Measurements from ENCODE around the gene NAPSA.

NAPSA gene

GRCh38 chr19:50332244-50333038, 33.0 kb downstream of the NAPSA start:
- Histone ChIP-seq H3K4me2 (ENCODE audit: low read depth, low read length) (peak overlapping the region; percentile 67; the same call in 1 of the 2 replicates), H3K27ac (ENCODE audit: low read length) (no peak overlapping the region), H3K27me3 (replicated peaks; ENCODE audit: insufficient read depth, low read length) (peaks cover 65% of the 10 kb centered on the region), H3K9me2 (replicated peaks; ENCODE audit: insufficient read depth, low read length) (no peaks in the 10 kb centered on the region), H3K4me1 (ENCODE audit: low read length) (peaks cover 5% of the 10 kb centered on the region; the same call in 1 of the 2 replicates), H3F3A (ENCODE audit: insufficient read depth, low read length) (no peaks in the 10 kb centered on the region), H3K36me3 (replicated peaks; ENCODE audit: insufficient read depth, low read length) (no peaks in the 10 kb centered on the region), H4K20me1 (ENCODE audit: insufficient read depth, low read length) (no peaks in the 10 kb centered on the region), H3K9me3 (replicated peaks; ENCODE audit: insufficient read depth, low read length) (no peaks in the 10 kb centered on the region), H2AFZ (ENCODE audit: low read length) (no peak overlapping the region), H3K79me2 (ENCODE audit: low read length) (no peaks in the 10 kb centered on the region), H3K4me3 (ENCODE audit: low read length) (no peak overlapping the region), H3K9ac (ENCODE audit: low read length) (no peak overlapping the region)
- no peak for DNase-seq
- TF ChIP-seq CTCF (IDR thresholded peaks at IDR 0.05; ENCODE audit: low read length): no peak
- TF ChIP-seq EZH2 (optimal IDR thresholded peaks at IDR 0.05; ENCODE audit: low read depth, low read length): no peak
- no peak for TF ChIP-seq EZH2phosphoT487 (IDR thresholded peaks at IDR 0.05; ENCODE audit: low read length)

GRCh38 chr19:50331994-50332243, 33.5 kb downstream of the NAPSA start:
- Histone ChIP-seq H3F3A (ENCODE audit: insufficient read depth, low read length) (no peaks in the 10 kb centered on the region), H3K79me2 (ENCODE audit: low read length) (no peaks in the 10 kb centered on the region), H3K27ac (ENCODE audit: low read length) (no peak overlapping the region), H4K20me1 (ENCODE audit: insufficient read depth, low read length) (no peaks in the 10 kb centered on the region), H3K9me2 (replicated peaks; ENCODE audit: insufficient read depth, low read length) (no peaks in the 10 kb centered on the region), H3K9ac (ENCODE audit: low read length) (no peak overlapping the region), H2AFZ (ENCODE audit: low read length) (no peak overlapping the region), H3K27me3 (replicated peaks; ENCODE audit: insufficient read depth, low read length) (peaks cover 65% of the 10 kb centered on the region), H3K4me2 (ENCODE audit: low read depth, low read length) (no peak overlapping the region), H3K4me3 (ENCODE audit: low read length) (no peak overlapping the region), H3K36me3 (replicated peaks; ENCODE audit: insufficient read depth, low read length) (no peaks in the 10 kb centered on the region), H3K4me1 (ENCODE audit: low read length) (peaks cover 5% of the 10 kb centered on the region; the same call in 1 of the 2 replicates), H3K9me3 (replicated peaks; ENCODE audit: insufficient read depth, low read length) (no peaks in the 10 kb centered on the region)
- no peak for DNase-seq
- no peak for TF ChIP-seq CTCF (IDR thresholded peaks at IDR 0.05; ENCODE audit: low read length)
- no peak for TF ChIP-seq EZH2phosphoT487 (IDR thresholded peaks at IDR 0.05; ENCODE audit: low read length)
- TF ChIP-seq EZH2 (optimal IDR thresholded peaks at IDR 0.05; ENCODE audit: low read depth, low read length): no peak

GRCh38 chr19:50331221-50331993, 34.0 kb downstream of the NAPSA start:
- no peak overlapping the region; the same call in 1 of the 2 replicates for H3K4me3 ChIP-seq (ENCODE audit: low read length)
- no peaks in the 10 kb centered on the region for H3K79me2 ChIP-seq (ENCODE audit: low read length)
- no peaks in the 10 kb centered on the region for H3K9me3 ChIP-seq (replicated peaks; ENCODE audit: insufficient read depth, low read length)
- H4K20me1 ChIP-seq (ENCODE audit: insufficient read depth, low read length): no peaks in the 10 kb centered on the region
- H3K9me2 ChIP-seq (replicated peaks; ENCODE audit: insufficient read depth, low read length): no peaks in the 10 kb centered on the region
- no peak overlapping the region for H2AFZ ChIP-seq (ENCODE audit: low read length)
- peaks cover 5% of the 10 kb centered on the region; the same call in 1 of the 2 replicates for H3K4me1 ChIP-seq (ENCODE audit: low read length)
- H3K4me2 ChIP-seq (ENCODE audit: low read depth, low read length): peak overlapping the region; percentile 29; the same call in 1 of the 2 replicates
- no peak overlapping the region for H3K9ac ChIP-seq (ENCODE audit: low read length)
- no peaks in the 10 kb centered on the region for H3F3A ChIP-seq (ENCODE audit: insufficient read depth, low read length)
- no peak for DNase-seq
- peaks cover 64% of the 10 kb centered on the region for H3K27me3 ChIP-seq (replicated peaks; ENCODE audit: insufficient read depth, low read length)
- no peak overlapping the region for H3K27ac ChIP-seq (ENCODE audit: low read length)
- TF ChIP-seq EZH2 (optimal IDR thresholded peaks at IDR 0.05; ENCODE audit: low read depth, low read length) (no peak), CTCF (IDR thresholded peaks at IDR 0.05; ENCODE audit: low read length) (no peak), EZH2phosphoT487 (IDR thresholded peaks at IDR 0.05; ENCODE audit: low read length) (no peak)
- H3K36me3 ChIP-seq (replicated peaks; ENCODE audit: insufficient read depth, low read length): no peaks in the 10 kb centered on the region

Measured in MM.1S (cell line).